Measurements from ENCODE around the gene NEK10. TPM values are rescaled to one million over a fixed set of nuclear protein-coding genes. Genes with fewer than 3 reads are reported as not detected.

The NEK10 gene
- total RNA-seq, 1 experiment from 2014 or later, result 0.66 TPM

- no peaks in the 10 kb centered on the region for H3K4me1 Mint-ChIP-seq
- WGBS (ENCODE audit: extremely low coverage, insufficient read length, low lambda C conversion rate), result no CpG with 5 or more reads among the region's 3 CpGs
- no peak overlapping the region for H3K9ac ChIP-seq (ENCODE audit: extremely low read depth, insufficient read length, low read length)
- H3K23ac ChIP-seq (ENCODE audit: insufficient read length, low read depth, low read length), result no peak overlapping the region
- H3K56ac ChIP-seq (ENCODE audit: insufficient read length, low read depth, low read length), result no peak overlapping the region
- H3K4me3 Mint-ChIP-seq, result no peak overlapping the region
- H3K9me3 Mint-ChIP-seq, result no peaks in the 10 kb centered on the region
- H3K27ac ChIP-seq (ENCODE audit: insufficient read length, low read depth, low read length), result no peak overlapping the region
- no peaks in the 10 kb centered on the region for H3K27me3 Mint-ChIP-seq (ENCODE audit: low read depth)
- no peak overlapping the region for H2BK15ac ChIP-seq (ENCODE audit: low read depth, low read length)
- H3K4me2 ChIP-seq (ENCODE audit: insufficient read depth, insufficient read length, low read length), result no peak overlapping the region
- no peaks in the 10 kb centered on the region for H3K4me1 ChIP-seq (ENCODE audit: insufficient read depth, low read length)
- no peak for TF ChIP-seq CTCF (conservative IDR thresholded peaks at IDR 0.05)
- no peaks in the 10 kb centered on the region for H3K79me2 ChIP-seq (ENCODE audit: insufficient read depth, low read length)
- DNase-seq, result no peak
- H4K20me1 ChIP-seq (ENCODE audit: control insufficient read depth, insufficient read depth, insufficient read length), result no peaks in the 10 kb centered on the region
- H2AK5ac ChIP-seq (ENCODE audit: insufficient read length, low read length), result no peak overlapping the region
- H2BK12ac ChIP-seq (ENCODE audit: insufficient read length, low read depth, low read length), result no peak overlapping the region
- no peaks in the 10 kb centered on the region for H3K23me2 ChIP-seq (ENCODE audit: insufficient read length, low read depth, low read length, poor library complexity, severe bottlenecking)
- no peak overlapping the region for H3K27ac Mint-ChIP-seq
- no peaks in the 10 kb centered on the region for H3K79me1 ChIP-seq (ENCODE audit: insufficient read depth, low read depth, low read length, poor library complexity, severe bottlenecking)
- no peak overlapping the region for H2AFZ ChIP-seq (ENCODE audit: low read length)
- no peak overlapping the region for H4K5ac ChIP-seq (ENCODE audit: insufficient read length, low read depth, low read length)
- H3K14ac ChIP-seq (ENCODE audit: insufficient read depth, low read length), result no peak overlapping the region
- H2BK5ac ChIP-seq (ENCODE audit: insufficient read length, low read length), result no peak overlapping the region
- no peaks in the 10 kb centered on the region for H3K27me3 ChIP-seq (ENCODE audit: insufficient read depth, low read length)
- H4K8ac ChIP-seq (replicated peaks; ENCODE audit: insufficient read length, low read depth, low read length), result no peak overlapping the region
- no peaks in the 10 kb centered on the region for H3K9me3 ChIP-seq (ENCODE audit: control insufficient read depth, low read depth, low read length)
- no peak overlapping the region for H2BK20ac ChIP-seq (ENCODE audit: low read depth, low read length, poor library complexity, severe bottlenecking)
- H2BK120ac ChIP-seq (ENCODE audit: low read depth, low read length, poor library complexity, severe bottlenecking), result no peak overlapping the region
- H3K4ac ChIP-seq (ENCODE audit: low read depth, low read length), result no peak overlapping the region
- H3K18ac ChIP-seq (ENCODE audit: insufficient read length, low read depth, low read length), result no peak overlapping the region
- peaks cover 12 to 53% (median 34%) of the 10 kb centered on the region in 3 experiments; a peak in 6 of 7 replicates for H3K36me3 Mint-ChIP-seq (ENCODE audit: insufficient read depth in 1 of 3, low read depth in 3 of 3)
- no peak overlapping the region for H4K91ac ChIP-seq (ENCODE audit: insufficient read length, low read depth, low read length)
- no peak overlapping the region for H3T11ph ChIP-seq (ENCODE audit: low read length)
These were observed 11.5 kb upstream of the NEK10 start for GRCh38 chr3:27380433-27381357.

Data from H9 (cell line).